GM18519 (cell line): ENCODE data around the gene ZNF555.

ENCODE experiments used
- ATAC-seq: cut with Tn5 transposase; IDR thresholded peaks from one replicate; pipeline ENCODE4 v1.9.1; 2021; ENCODE audit warnings: mild to moderate bottlenecking, moderate library complexity; ENCODE audit not compliant: unreplicated experiment, low FRiP score

The ZNF555 gene

DNA sequence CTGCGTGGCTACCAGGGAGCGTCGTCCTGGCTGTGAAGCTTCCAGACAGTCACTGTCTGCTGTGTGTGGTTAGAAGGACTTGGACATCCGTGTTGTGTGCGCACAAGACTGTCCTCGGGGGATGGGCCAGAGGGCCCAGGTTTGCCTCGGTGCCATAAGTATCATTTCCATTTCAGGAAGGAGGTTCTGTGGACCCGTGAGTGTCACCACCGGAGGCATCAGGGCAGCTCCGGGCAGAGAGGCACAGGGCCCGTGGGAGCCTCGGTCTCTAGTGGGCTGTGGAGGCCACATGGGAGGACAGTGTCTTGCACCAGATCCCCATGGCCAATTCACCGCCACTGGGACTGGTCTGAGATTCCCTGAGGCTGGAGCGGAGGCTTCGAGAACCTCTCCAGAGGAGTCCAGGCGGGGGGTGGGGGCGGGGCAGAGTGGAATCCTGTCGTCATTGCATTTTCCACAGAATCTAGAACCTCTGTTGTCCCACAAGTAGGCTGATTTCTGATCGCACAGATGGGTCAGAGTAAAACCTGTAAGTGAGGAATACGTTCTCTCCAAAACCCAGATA, 65.4 kb downstream of the ZNF555 start:
- ATAC-seq = no peak
